ENCODE measurements around the gene SFMBT1. TPM values are rescaled to one million over a fixed set of nuclear protein-coding genes. Genes with fewer than 3 reads are reported as not detected.

Gene SFMBT1
- polyA plus RNA-seq, 1 of the 3 experiments (the other 2 are of a cell fraction) = 0.72 TPM

DNA sequence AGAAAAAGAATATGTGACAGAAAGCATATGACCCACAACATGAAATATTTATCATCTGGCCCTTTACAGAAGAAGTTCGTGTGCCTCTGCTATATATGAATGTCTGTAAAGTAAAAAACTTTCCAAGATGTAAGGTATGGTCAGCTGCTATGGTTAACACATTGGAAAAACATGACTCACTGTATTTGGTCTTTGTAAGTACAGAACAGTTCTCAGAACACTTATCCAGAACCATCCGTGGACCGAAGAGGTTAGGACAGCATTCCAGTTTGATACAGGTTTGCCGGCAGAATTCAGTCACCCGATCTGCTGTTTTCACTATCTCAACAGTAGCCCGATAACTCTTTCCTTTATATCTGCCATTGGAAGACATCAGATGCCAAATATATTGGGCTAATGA, 135.1 kb downstream of the SFMBT1 start:
- Histone ChIP-seq H3K27me3 (ENCODE audit: insufficient read depth) (no peaks in the 10 kb centered on the region), H2AFZ (ENCODE audit: low read depth) (no peak overlapping the region), H3F3A (replicated peaks; ENCODE audit: insufficient read depth) (no peaks in the 10 kb centered on the region), H3K27ac (ENCODE audit: low read depth in 2 of 2, low read length in 1 of 2) (no peak overlapping the region), H3K4me2 (no peak overlapping the region), H3K9ac (no peak overlapping the region), H4K20me1 (ENCODE audit: insufficient read depth) (no peaks in the 10 kb centered on the region), H3K4me3 (ENCODE audit: low read depth in 2 of 2, low read length in 1 of 2) (no peak overlapping the region), H3K36me3 (replicated peaks in 1 of 2; ENCODE audit: control insufficient read depth in 1 of 2, insufficient read depth in 2 of 2, low read length in 1 of 2) (peaks cover 0 to 4% of the 10 kb centered on the region in 2 experiments), H3K79me2 (ENCODE audit: insufficient read depth) (no peaks in the 10 kb centered on the region), H3K9me3 (no peaks in the 10 kb centered on the region), H3K4me1 (ENCODE audit: control insufficient read depth in 1 of 2, insufficient read depth in 2 of 2, low read depth in 1 of 2, low read length in 1 of 2) (peaks cover 0 to 10% of the 10 kb centered on the region in 2 experiments; a peak in 2 of 4 replicates), H3K9me2 (no peaks in the 10 kb centered on the region)
- ChIA-PET POLR2A (no interaction called here), CTCF (no interaction called here)
- no peak for DNase-seq
- WGBS (ENCODE audit: low lambda C conversion rate) = 95% methylated on average over 6 of the region's 6 CpGs
- TF ChIP-seq GATA2 (CRISPR knock-in tag; IDR thresholded peaks at IDR 0.05) (no peak), YY1 (IDR thresholded peaks at IDR 0.05; ENCODE audit: low read depth) (no peak), JUND (IDR thresholded peaks at IDR 0.05) (no peak)
- TF ChIP-seq, protein P1, sequence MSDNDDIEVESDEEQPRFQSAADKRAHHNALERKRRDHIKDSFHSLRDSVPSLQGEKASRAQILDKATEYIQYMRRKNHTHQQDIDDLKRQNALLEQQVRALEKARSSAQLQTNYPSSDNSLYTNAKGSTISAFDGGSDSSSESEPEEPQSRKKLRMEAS (IDR thresholded peaks at IDR 0.05; ENCODE audit: low read depth) = no peak

DNA sequence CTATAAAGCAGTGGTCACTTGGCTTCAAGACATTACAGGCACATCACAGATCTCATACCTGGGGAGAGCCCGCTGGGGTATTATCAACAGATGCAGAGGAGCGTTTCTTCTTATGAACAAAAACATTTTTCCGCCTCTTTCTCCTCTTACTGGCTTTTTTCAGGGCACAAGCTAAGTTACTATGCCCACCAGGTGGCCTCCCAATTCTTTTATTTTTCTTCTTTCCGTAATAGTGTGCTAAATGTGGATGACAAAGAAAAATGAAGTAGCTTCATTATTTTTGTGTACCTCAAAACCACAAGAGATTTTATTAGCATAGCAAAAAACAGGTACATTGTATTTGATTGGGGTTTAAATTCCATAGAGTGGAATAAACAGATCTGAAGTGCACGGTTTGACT, 138.4 kb downstream of the SFMBT1 start:
- Histone ChIP-seq H3K9me2 (no peaks in the 10 kb centered on the region), H3K79me2 (ENCODE audit: insufficient read depth) (no peaks in the 10 kb centered on the region), H3K4me2 (no peak overlapping the region), H3K4me1 (ENCODE audit: control insufficient read depth in 1 of 2, insufficient read depth in 2 of 2, low read depth in 1 of 2, low read length in 1 of 2) (peaks cover 0 to 5% of the 10 kb centered on the region in 2 experiments; a peak in 1 of 4 replicates), H4K20me1 (ENCODE audit: insufficient read depth) (no peaks in the 10 kb centered on the region), H3K9me3 (no peaks in the 10 kb centered on the region), H3K27ac (ENCODE audit: low read depth in 2 of 2, low read length in 1 of 2) (no peak overlapping the region), H2AFZ (ENCODE audit: low read depth) (no peak overlapping the region), H3K27me3 (ENCODE audit: insufficient read depth) (no peaks in the 10 kb centered on the region), H3K9ac (no peak overlapping the region), H3K36me3 (replicated peaks in 1 of 2; ENCODE audit: control insufficient read depth in 1 of 2, insufficient read depth in 2 of 2, low read length in 1 of 2) (peaks cover 0 to 4% of the 10 kb centered on the region in 2 experiments), H3F3A (replicated peaks; ENCODE audit: insufficient read depth) (no peaks in the 10 kb centered on the region), H3K4me3 (ENCODE audit: low read depth in 2 of 2, low read length in 1 of 2) (no peak overlapping the region)
- 87% methylated on average over 5 of the region's 5 CpGs for WGBS (ENCODE audit: low lambda C conversion rate)
- ChIA-PET CTCF (interaction anchor here (0.6 to 2.2 kb wide), 19 partner anchors 9 to 313 kb away, joined by 3 to 10 read pairs (median 4); partner anchors contain the start of genes SFMBT1 and STIMATE), POLR2A (no interaction called here)
- TF ChIP-seq RXRA (IDR thresholded peaks at IDR 0.05; ENCODE audit: borderline replicate concordance, low read depth) (no peak), RAD21 (IDR thresholded peaks at IDR 0.05; ENCODE audit: low read length) (peak; percentile 52), SMC3 (IDR thresholded peaks at IDR 0.05; ENCODE audit: low read depth, low read length) (peak; percentile 26; the same call in 1 of the 2 replicates), TEAD4 (IDR thresholded peaks at IDR 0.05; ENCODE audit: borderline replicate concordance, insufficient read depth) (no peak)
- TF ChIP-seq, protein P2, sequence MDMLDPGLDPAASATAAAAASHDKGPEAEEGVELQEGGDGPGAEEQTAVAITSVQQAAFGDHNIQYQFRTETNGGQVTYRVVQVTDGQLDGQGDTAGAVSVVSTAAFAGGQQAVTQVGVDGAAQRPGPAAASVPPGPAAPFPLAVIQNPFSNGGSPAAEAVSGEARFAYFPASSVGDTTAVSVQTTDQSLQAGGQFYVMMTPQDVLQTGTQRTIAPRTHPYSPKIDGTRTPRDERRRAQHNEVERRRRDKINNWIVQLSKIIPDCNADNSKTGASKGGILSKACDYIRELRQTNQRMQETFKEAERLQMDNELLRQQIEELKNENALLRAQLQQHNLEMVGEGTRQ (IDR thresholded peaks at IDR 0.05; ENCODE audit: borderline replicate concordance, low read depth, low read length) = no peak
- TF ChIP-seq, protein P3, sequence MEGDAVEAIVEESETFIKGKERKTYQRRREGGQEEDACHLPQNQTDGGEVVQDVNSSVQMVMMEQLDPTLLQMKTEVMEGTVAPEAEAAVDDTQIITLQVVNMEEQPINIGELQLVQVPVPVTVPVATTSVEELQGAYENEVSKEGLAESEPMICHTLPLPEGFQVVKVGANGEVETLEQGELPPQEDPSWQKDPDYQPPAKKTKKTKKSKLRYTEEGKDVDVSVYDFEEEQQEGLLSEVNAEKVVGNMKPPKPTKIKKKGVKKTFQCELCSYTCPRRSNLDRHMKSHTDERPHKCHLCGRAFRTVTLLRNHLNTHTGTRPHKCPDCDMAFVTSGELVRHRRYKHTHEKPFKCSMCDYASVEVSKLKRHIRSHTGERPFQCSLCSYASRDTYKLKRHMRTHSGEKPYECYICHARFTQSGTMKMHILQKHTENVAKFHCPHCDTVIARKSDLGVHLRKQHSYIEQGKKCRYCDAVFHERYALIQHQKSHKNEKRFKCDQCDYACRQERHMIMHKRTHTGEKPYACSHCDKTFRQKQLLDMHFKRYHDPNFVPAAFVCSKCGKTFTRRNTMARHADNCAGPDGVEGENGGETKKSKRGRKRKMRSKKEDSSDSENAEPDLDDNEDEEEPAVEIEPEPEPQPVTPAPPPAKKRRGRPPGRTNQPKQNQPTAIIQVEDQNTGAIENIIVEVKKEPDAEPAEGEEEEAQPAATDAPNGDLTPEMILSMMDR (IDR thresholded peaks at IDR 0.05) = peak; percentile 26; the same call in 1 of the 2 replicates
- DNase-seq = no peak
